HFFc6 (cell line): ENCODE results near the gene PDCD4. TPM values are rescaled to one million over a fixed set of nuclear protein-coding genes. Genes with fewer than 3 reads are reported as not detected.

Experiments
- DNase-seq: peaks from one replicate; pipeline ENCODE4 v3.0.0-alpha.2; 2018
- H3K27ac Mint-ChIP-seq: 2 replicates; pipeline ENCODE4 v1.8.0; 2020; ENCODE audit warnings: mild to moderate bottlenecking, mixed read lengths
- H3K27me3 Mint-ChIP-seq: 2 replicates; pipeline ENCODE4 v1.8.0; 2021; ENCODE audit warnings: mild to moderate bottlenecking, moderate library complexity, mixed read lengths; ENCODE audit not compliant: insufficient read depth
- H3K36me3 Mint-ChIP-seq: 2 replicates; pipeline ENCODE4 v1.8.0; 2021; ENCODE audit warnings: low read depth, mixed read lengths
- H3K4me1 Mint-ChIP-seq: 2 replicates; pipeline ENCODE4 v1.8.0; 2020; ENCODE audit warnings: low read depth, mixed read lengths
- H3K4me3 Mint-ChIP-seq: 2 replicates; pipeline ENCODE4 v1.8.0; 2020; ENCODE audit warnings: mild to moderate bottlenecking, moderate library complexity, mixed read lengths
- H3K9me3 Mint-ChIP-seq: 2 replicates; pipeline ENCODE4 v1.8.0; 2020; ENCODE audit warnings: mild to moderate bottlenecking, mixed read lengths
- total RNA-seq, 6 experiments: library from RNA; stranded (reverse); fragmentation: NEBNext Ultra II Directional; extraction: Animal tissue kit (Norgen Biotek cat#: 25700); gene quantifications; 2 replicates in 1 of 6; 3 replicates in 5 of 6; pipeline ENCODE4 v1.2.3, GENCODE V29; 2021
- TF ChIP-seq, protein P1 (sequence below): fragments of 200-600 bp; sonication (generic); IDR thresholded peaks from 2 replicates; pipeline ENCODE4 v1.5.0; 2021; ENCODE audit warnings: antibody characterized with exemption, mild to moderate bottlenecking

Gene PDCD4
- total RNA-seq, 6 experiments from 2014 or later: 56.0 to 85.6 (median 72.8) TPM

DNA sequence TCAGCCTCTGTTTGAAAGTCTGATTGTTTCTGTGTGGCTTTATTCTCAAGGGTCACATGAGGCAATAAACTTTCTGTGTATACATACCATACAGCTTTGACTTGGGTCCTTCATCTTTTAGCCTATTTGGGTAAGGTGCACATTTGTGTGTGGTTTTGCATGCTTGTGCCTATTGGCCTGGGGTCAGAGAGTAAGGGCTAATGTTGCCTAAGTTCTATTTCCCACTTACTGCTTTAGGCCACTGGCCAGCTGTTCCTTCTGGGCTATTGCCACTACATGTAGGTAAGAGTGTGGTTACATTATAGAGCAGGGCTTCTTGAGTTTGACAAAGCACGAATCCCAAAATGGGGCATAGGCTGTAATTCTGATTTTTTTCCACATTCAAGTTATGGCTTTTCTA lies 25.5 kb downstream of the PDCD4 start:
- H3K9me3 Mint-ChIP-seq: no peaks in the 10 kb centered on the region
- TF ChIP-seq, protein P1, sequence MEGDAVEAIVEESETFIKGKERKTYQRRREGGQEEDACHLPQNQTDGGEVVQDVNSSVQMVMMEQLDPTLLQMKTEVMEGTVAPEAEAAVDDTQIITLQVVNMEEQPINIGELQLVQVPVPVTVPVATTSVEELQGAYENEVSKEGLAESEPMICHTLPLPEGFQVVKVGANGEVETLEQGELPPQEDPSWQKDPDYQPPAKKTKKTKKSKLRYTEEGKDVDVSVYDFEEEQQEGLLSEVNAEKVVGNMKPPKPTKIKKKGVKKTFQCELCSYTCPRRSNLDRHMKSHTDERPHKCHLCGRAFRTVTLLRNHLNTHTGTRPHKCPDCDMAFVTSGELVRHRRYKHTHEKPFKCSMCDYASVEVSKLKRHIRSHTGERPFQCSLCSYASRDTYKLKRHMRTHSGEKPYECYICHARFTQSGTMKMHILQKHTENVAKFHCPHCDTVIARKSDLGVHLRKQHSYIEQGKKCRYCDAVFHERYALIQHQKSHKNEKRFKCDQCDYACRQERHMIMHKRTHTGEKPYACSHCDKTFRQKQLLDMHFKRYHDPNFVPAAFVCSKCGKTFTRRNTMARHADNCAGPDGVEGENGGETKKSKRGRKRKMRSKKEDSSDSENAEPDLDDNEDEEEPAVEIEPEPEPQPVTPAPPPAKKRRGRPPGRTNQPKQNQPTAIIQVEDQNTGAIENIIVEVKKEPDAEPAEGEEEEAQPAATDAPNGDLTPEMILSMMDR: no peak
- no peak overlapping the region for H3K27ac Mint-ChIP-seq
- no peak for DNase-seq
- H3K4me3 Mint-ChIP-seq: no peak overlapping the region
- H3K4me1 Mint-ChIP-seq: peaks cover 29% of the 10 kb centered on the region
- peaks cover 17% of the 10 kb centered on the region; the same call in 1 of the 2 replicates for H3K36me3 Mint-ChIP-seq
- no peaks in the 10 kb centered on the region for H3K27me3 Mint-ChIP-seq

DNA sequence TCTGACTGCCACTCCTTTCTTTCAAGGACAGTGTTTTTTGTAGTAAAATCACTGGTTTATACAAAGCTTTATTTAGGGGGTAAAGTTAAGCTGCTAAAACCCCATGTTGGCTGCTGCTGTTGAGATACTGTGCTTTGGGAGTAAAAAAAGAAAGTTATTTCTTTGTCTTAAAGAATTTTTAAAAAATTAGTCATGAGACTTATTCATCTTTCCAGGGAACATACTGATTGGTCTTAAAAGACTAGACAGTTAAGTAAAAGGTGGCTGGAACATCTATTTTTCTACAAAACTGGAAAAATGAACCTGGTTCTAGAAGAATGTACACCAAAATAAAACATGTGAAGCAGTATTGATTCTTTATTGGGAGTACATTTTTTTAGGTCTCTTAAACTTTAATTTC lies 26.7 kb downstream of the PDCD4 start:
- Mint-ChIP-seq H3K27me3 (peaks cover 1% of the 10 kb centered on the region; the same call in 1 of the 2 replicates), H3K36me3 (peaks cover 17% of the 10 kb centered on the region; the same call in 1 of the 2 replicates), H3K4me1 (peaks cover 39% of the 10 kb centered on the region), H3K27ac (peak overlapping the region; percentile 46; the same call in 1 of the 2 replicates), H3K4me3 (peak overlapping the region; percentile 30; the same call in 1 of the 2 replicates), H3K9me3 (no peaks in the 10 kb centered on the region)
- TF ChIP-seq, protein P1: no peak
- DNase-seq: no peak

DNA sequence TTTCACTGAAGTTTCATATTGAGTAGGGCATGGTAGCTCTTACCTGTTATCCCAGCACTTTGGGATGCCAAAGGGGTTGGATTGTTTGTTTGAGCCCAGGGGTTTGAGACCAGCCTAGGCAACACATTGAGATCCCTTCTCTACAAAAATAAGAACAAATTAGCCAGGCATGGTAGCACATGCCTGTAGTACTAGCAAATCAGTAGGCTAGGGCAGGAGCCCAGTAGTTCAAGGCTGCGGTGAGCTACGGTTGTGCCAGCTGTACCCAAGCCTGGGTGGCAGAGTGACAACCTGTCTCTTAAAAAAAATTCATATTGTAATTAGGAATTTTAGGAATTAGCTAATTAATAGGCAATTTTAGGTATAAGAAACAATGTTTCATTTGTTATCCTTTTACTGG lies 29.3 kb downstream of the PDCD4 start:
- Mint-ChIP-seq H3K4me3 (no peak overlapping the region), H3K4me1 (peaks cover 48% of the 10 kb centered on the region), H3K36me3 (peaks cover 23% of the 10 kb centered on the region), H3K27me3 (peaks cover 1% of the 10 kb centered on the region; the same call in 1 of the 2 replicates), H3K27ac (no peak overlapping the region), H3K9me3 (no peaks in the 10 kb centered on the region)
- TF ChIP-seq, protein P1: no peak
- no peak for DNase-seq

DNA sequence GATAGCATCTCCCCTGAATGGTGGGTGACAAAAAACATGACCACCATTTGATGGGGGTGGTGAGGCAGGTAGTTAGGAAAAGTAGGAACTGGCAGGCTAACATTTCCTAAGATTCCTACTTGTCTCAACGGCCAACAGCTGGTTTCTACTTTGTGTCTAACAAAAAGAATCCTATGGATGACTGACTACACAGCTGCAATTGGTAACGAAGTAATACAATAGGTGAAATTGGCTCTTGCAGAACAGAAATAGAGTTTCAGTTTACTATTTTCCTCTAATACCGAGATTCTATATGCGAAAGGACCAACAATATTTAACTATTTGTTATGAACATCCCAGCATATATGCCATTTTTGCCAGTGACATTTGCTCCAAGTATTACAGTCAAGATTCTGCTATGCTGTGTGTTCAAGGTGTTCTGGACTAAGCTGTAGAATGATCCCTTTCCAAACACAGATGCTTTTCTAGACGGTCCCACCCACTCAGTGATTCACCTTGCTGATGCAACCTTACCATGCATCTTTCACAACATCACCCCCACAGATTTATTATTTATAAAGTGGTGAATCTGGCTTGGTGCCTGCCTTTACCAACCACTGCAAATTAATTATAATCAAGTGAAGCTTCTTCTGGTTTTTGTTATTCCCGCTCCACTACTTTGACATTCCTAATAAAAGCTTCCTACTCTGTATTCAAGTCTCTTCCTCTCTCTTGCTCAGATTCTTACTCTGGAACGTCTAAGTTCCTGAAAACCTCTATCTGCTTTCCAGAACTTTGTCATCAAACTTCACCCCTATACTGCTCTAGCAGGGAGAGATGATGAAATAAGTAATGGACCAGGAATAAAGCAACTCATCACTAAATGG lies 30.5 kb downstream of the PDCD4 start:
- peak; percentile 38 for DNase-seq
- Mint-ChIP-seq H3K4me1 (peaks cover 48% of the 10 kb centered on the region), H3K27ac (no peak overlapping the region), H3K36me3 (peaks cover 27% of the 10 kb centered on the region), H3K27me3 (peaks cover 1% of the 10 kb centered on the region; the same call in 1 of the 2 replicates), H3K4me3 (no peak overlapping the region), H3K9me3 (no peaks in the 10 kb centered on the region)
- TF ChIP-seq, protein P1: no peak

- TF ChIP-seq, protein P1: no peak
- Mint-ChIP-seq H3K4me3 (no peak overlapping the region), H3K4me1 (peaks cover 41% of the 10 kb centered on the region), H3K9me3 (no peaks in the 10 kb centered on the region), H3K27me3 (peaks cover 1% of the 10 kb centered on the region; the same call in 1 of the 2 replicates), H3K27ac (no peak overlapping the region), H3K36me3 (peaks cover 27% of the 10 kb centered on the region)
- DNase-seq: no peak
Measured at GRCh38 chr10:110903280-110904278, 31.9 kb downstream of the PDCD4 start.
